Measurements from ENCODE around the gene UPK3A. TPM values are rescaled to one million over a fixed set of nuclear protein-coding genes. Genes with fewer than 3 reads are reported as not detected.

Gene UPK3A
- total and polyA plus RNA-seq, 2 experiments from 2014 or later, result 0.21 TPM; not detected in 1

- TF ChIP-seq CTCF (IDR thresholded peaks at IDR 0.05; ENCODE audit: low read depth, low read length), result no peak
- H3K36me3 ChIP-seq, result no peaks in the 10 kb centered on the region
- no peak for DNase-seq (ENCODE audit: low read depth in 1 of 2, low spot score in 1 of 2)
- H3K4me3 ChIP-seq, result no peak overlapping the region
- no peaks in the 10 kb centered on the region for H3K9me3 ChIP-seq (ENCODE audit: low read depth)
- H3K27me3 ChIP-seq, result no peaks in the 10 kb centered on the region
- no peaks in the 10 kb centered on the region for H3K4me1 ChIP-seq (ENCODE audit: low read depth)
- H3K27ac ChIP-seq, result no peak overlapping the region
Observed at GRCh38 chr22:45302751-45303150, 18.0 kb downstream of the UPK3A start.

DNA sequence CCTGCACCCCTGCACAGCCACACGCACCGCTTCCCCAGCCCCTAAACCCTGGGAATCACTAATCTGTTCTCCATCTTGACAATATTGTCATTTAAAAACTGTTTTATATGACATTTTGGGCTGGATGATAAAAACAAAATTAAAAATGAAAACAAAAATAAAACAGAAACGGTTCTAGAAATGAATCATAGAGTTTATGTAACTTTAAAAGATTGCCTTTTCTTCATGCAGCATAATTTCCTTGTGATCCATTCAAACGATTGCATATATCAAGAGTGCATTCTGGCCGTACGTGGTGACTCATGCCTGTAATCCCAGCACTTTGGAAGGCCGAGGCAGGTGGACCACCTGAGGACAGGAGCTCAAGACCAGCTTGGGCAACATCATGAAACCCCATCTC lies 18.4 kb downstream of the UPK3A start:
- no peaks in the 10 kb centered on the region for H3K36me3 ChIP-seq
- TF ChIP-seq CTCF (IDR thresholded peaks at IDR 0.05; ENCODE audit: low read depth, low read length), result no peak
- no peaks in the 10 kb centered on the region for H3K4me1 ChIP-seq (ENCODE audit: low read depth)
- no peak overlapping the region for H3K4me3 ChIP-seq
- H3K27ac ChIP-seq, result no peak overlapping the region
- no peaks in the 10 kb centered on the region for H3K9me3 ChIP-seq (ENCODE audit: low read depth)
- no peak for DNase-seq (ENCODE audit: low read depth in 1 of 2, low spot score in 1 of 2)
- H3K27me3 ChIP-seq, result no peaks in the 10 kb centered on the region

DNA sequence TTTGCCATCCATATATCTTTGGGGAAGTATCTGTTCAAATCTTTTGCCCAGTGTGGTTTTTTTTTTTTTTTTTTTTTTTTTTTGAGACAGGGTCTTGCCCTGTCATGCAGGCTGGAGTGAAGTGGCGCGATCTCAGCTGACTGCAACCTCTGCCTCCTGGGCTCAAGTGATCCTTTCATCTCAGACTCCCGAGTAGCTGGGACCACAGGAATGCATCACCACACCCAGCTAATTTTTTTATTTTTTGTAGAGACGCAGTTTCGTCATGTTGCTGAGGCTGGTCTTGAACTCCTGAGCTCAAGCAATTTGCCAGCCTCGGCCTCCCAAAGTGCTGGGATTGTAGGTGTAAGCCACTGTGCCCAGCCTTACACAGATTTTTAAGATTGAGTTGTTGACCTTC lies 20.2 kb downstream of the UPK3A start:
- no peaks in the 10 kb centered on the region for H3K36me3 ChIP-seq
- no peak overlapping the region for H3K27ac ChIP-seq
- DNase-seq (ENCODE audit: low read depth in 1 of 2, low spot score in 1 of 2), result no peak
- no peaks in the 10 kb centered on the region for H3K27me3 ChIP-seq
- H3K4me1 ChIP-seq (ENCODE audit: low read depth), result no peaks in the 10 kb centered on the region
- no peak overlapping the region for H3K4me3 ChIP-seq
- TF ChIP-seq CTCF (IDR thresholded peaks at IDR 0.05; ENCODE audit: low read depth, low read length), result no peak
- H3K9me3 ChIP-seq (ENCODE audit: low read depth), result no peaks in the 10 kb centered on the region

DNA sequence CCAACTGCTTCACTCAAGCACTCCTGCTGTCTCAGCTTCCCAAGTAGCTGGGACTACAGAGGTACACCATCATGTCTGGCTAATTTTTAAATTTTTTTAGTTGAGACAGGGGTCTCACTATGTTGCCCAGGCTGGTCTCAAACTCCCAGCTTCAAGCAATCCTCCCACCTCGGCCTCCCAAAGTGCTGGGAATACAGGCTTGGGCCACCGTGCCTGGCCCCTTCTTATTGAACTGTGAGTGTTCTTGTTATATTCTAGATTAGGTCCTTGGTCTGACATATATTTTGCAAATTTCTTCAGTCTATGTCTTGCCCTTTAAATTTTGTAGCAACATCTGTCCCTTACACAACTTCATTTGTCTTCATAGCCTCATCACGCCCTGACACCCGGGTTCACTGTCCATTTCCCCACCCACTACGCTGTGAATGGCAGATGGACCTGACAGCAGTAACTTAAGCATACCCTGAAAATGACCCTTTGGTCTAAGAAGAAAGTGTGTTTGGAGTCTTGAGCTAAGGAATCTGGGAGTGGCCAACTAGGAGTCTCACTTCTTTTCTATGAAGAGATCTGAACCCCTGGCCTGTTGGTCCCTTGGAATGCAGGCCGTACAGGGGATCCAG lies 20.8 kb downstream of the UPK3A start:
- no peaks in the 10 kb centered on the region for H3K4me1 ChIP-seq (ENCODE audit: low read depth)
- no peaks in the 10 kb centered on the region for H3K36me3 ChIP-seq
- H3K27me3 ChIP-seq, result no peaks in the 10 kb centered on the region
- H3K4me3 ChIP-seq, result no peak overlapping the region
- no peak for DNase-seq (ENCODE audit: low read depth in 1 of 2, low spot score in 1 of 2)
- no peak for TF ChIP-seq CTCF (IDR thresholded peaks at IDR 0.05; ENCODE audit: low read depth, low read length)
- no peak overlapping the region for H3K27ac ChIP-seq
- no peaks in the 10 kb centered on the region for H3K9me3 ChIP-seq (ENCODE audit: low read depth)

GRCh38 chr22:45306139-45306538 lies 21.4 kb downstream of the UPK3A start:
- H3K27ac ChIP-seq, result no peak overlapping the region
- TF ChIP-seq CTCF (IDR thresholded peaks at IDR 0.05; ENCODE audit: low read depth, low read length), result no peak
- H3K27me3 ChIP-seq, result no peaks in the 10 kb centered on the region
- H3K4me1 ChIP-seq (ENCODE audit: low read depth), result peaks cover 5% of the 10 kb centered on the region
- no peak overlapping the region for H3K4me3 ChIP-seq
- DNase-seq (ENCODE audit: low read depth in 1 of 2, low spot score in 1 of 2), result no peak
- H3K36me3 ChIP-seq, result no peaks in the 10 kb centered on the region
- no peaks in the 10 kb centered on the region for H3K9me3 ChIP-seq (ENCODE audit: low read depth)

Measured in cardiac muscle cell (in vitro differentiated cells and primary cell).